HL-60 (cell line): Measurements from ENCODE around the gene ZNF547.
A peak's percentile ranks its signal among the peaks of the same experiment; 100 is the strongest.

Source experiments
- DNase-seq, 2 experiments: peaks; one replicate each; pipeline ENCODE4 v3.0.0-alpha.2; 2010 to 2020; ENCODE audit warnings: low read depth in 1 of 2, low spot score in 1 of 2
- H3K27ac ChIP-seq: fragments of 250-450 bp; sonication (Bioruptor Pico); replicated peaks from 2 replicates; pipeline ENCODE4 v1.5.1; 2020; ENCODE audit warnings: mild to moderate bottlenecking, moderate library complexity
- H3K27me3 ChIP-seq: fragments of 250-450 bp; sonication (Bioruptor Pico); 2 replicates; pipeline ENCODE4 v1.5.1; 2021; ENCODE audit warnings: mild to moderate bottlenecking, moderate library complexity; ENCODE audit not compliant: insufficient read depth, poor library complexity, severe bottlenecking
- H3K4me3 ChIP-seq: replicated peaks from 2 replicates; pipeline ENCODE4 v1.5.1; 2011; ENCODE audit warnings: mild to moderate bottlenecking, control low read depth, low read length; ENCODE audit not compliant: insufficient read depth
- GABPA ChIP-seq: IDR thresholded peaks from 2 replicates; pipeline ENCODE4 v1.6.1; 2012; ENCODE audit warnings: low read depth
- POLR2AphosphoS5 ChIP-seq: IDR thresholded peaks from 2 replicates; pipeline ENCODE4 v1.6.1; 2012; ENCODE audit warnings: low read depth
- SPI1 ChIP-seq: IDR thresholded peaks from 2 replicates; pipeline ENCODE4 v1.6.1; 2012; ENCODE audit warnings: low read depth, mild to moderate bottlenecking, borderline replicate concordance
- TF ChIP-seq, protein P1 (sequence below): IDR thresholded peaks from 2 replicates; pipeline ENCODE4 v1.6.1; 2012; ENCODE audit warnings: low read depth; ENCODE audit not compliant: insufficient replicate concordance
- TF ChIP-seq, protein P2 (sequence below): IDR thresholded peaks from one replicate; pipeline ENCODE4 v1.5.1; 2011; ENCODE audit warnings: low read length, control low read depth, inconsistent platforms; ENCODE audit not compliant: insufficient read depth

ZNF547 gene

DNA sequence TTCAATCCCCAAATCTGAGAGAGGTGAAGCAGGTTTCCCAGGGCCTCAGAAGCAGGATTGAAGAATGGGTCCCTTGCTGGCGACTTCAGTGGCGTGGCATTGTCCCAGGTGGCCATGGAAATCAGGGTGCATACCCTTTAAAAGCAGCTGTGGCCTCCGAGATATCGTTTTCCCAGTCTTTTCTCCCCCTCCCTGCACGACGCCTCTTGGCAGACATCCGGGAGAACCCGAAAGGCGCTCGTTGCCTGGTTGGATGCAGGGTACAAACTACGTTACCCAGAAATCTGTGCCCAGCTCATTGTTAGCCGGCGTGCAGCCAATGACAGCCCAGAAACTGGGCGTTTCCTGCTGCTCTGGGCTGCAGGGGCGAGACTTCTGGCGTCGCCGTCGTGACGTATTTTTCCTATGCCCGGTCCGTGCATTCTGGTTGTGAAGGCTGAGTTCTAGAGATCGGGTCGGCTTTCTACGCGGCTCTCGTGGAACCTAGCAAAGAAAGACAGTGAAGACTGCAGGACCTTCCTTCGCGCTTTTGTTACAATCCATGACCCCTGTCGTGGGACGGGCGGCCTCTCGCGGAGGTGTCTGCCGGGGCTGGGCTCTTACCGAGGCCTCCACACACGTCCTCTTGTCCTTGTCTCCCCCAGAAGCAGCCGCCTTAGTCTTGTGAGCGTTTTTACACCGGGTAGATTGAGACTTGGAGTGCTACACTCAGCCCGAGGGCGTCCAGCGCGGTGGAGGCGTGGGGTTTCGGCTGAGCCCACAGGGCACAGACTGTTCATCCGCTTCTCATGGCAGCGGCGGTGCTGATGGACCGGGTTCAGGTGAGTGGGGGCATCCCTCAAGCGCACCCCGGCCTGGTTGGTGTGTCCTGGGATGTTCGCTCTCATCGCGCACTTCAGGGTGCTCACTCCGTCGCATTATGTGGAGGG lies 12.2 kb upstream of the ZNF547 start, which contains the start of gene ZNF304:
Gene ZNF304 (plus strand): TSS at position 395 of the 929 bp plus-strand sequence. CDS start 394 bp downstream, at position 789.
- H3K27ac ChIP-seq, result peak within 1 kb of the TSS; percentile 73
- H3K27me3 ChIP-seq, result no peaks in the 10 kb centered on the region
- DNase-seq, result peak; percentile 90 to 95
- peak within 1 kb of the TSS; percentile 95 for H3K4me3 ChIP-seq
- TF ChIP-seq SPI1, result no peak
- TF ChIP-seq, protein P1, sequence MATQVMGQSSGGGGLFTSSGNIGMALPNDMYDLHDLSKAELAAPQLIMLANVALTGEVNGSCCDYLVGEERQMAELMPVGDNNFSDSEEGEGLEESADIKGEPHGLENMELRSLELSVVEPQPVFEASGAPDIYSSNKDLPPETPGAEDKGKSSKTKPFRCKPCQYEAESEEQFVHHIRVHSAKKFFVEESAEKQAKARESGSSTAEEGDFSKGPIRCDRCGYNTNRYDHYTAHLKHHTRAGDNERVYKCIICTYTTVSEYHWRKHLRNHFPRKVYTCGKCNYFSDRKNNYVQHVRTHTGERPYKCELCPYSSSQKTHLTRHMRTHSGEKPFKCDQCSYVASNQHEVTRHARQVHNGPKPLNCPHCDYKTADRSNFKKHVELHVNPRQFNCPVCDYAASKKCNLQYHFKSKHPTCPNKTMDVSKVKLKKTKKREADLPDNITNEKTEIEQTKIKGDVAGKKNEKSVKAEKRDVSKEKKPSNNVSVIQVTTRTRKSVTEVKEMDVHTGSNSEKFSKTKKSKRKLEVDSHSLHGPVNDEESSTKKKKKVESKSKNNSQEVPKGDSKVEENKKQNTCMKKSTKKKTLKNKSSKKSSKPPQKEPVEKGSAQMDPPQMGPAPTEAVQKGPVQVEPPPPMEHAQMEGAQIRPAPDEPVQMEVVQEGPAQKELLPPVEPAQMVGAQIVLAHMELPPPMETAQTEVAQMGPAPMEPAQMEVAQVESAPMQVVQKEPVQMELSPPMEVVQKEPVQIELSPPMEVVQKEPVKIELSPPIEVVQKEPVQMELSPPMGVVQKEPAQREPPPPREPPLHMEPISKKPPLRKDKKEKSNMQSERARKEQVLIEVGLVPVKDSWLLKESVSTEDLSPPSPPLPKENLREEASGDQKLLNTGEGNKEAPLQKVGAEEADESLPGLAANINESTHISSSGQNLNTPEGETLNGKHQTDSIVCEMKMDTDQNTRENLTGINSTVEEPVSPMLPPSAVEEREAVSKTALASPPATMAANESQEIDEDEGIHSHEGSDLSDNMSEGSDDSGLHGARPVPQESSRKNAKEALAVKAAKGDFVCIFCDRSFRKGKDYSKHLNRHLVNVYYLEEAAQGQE, result no peak
- TF ChIP-seq GABPA, result peak; percentile 27; the same call in 1 of the 2 replicates
- TF ChIP-seq POLR2AphosphoS5, result peak; percentile 53; the same call in 1 of the 2 replicates
- TF ChIP-seq, protein P2, sequence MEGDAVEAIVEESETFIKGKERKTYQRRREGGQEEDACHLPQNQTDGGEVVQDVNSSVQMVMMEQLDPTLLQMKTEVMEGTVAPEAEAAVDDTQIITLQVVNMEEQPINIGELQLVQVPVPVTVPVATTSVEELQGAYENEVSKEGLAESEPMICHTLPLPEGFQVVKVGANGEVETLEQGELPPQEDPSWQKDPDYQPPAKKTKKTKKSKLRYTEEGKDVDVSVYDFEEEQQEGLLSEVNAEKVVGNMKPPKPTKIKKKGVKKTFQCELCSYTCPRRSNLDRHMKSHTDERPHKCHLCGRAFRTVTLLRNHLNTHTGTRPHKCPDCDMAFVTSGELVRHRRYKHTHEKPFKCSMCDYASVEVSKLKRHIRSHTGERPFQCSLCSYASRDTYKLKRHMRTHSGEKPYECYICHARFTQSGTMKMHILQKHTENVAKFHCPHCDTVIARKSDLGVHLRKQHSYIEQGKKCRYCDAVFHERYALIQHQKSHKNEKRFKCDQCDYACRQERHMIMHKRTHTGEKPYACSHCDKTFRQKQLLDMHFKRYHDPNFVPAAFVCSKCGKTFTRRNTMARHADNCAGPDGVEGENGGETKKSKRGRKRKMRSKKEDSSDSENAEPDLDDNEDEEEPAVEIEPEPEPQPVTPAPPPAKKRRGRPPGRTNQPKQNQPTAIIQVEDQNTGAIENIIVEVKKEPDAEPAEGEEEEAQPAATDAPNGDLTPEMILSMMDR, result no peak

DNA sequence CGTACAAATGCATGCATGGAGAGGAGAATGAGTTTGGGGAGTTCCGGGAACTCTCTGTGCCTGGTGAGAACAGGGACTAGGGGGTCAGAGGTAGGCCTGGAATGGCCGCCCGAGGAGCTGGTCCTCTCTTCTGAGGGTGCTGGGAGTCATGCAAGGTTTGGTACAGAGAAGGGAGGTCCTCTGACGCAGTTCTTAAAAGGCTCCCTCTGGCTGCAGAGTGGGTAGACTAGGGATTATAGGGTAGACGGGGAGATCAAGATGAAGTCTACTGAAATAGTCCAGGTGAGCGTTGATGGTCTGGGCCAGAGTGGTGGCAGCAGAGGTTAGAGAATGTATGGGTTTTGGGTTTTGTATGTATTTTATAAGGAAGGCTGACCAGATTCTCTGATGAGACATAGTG lies 11.5 kb upstream of the ZNF547 start:
- Histone ChIP-seq H3K4me3 (peak overlapping the region; percentile 95), H3K27me3 (no peaks in the 10 kb centered on the region), H3K27ac (peak overlapping the region; percentile 73)
- DNase-seq, result no peak
- TF ChIP-seq GABPA, result no peak
- TF ChIP-seq, protein P2, result no peak
- TF ChIP-seq SPI1, result no peak
- TF ChIP-seq, protein P1, result no peak
- no peak for TF ChIP-seq POLR2AphosphoS5

DNA sequence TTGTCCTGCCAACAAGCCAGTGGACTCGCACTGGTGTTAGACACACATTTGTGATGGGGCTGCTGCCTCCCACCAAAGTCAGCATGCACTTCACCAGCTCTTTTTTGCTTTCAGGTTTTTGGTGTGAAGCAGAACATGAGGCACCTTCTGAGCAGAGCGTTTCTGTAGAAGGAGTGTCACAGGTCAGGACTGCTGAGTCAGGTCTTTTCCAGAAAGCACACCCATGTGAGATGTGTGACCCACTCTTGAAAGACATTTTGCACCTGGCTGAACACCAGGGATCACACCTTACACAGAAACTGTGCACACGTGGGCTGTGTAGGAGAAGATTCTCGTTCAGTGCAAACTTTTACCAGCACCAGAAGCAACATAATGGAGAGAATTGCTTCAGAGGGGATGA lies 7.4 kb upstream of the ZNF547 start:
- Histone ChIP-seq H3K4me3 (no peak overlapping the region), H3K27me3 (no peaks in the 10 kb centered on the region), H3K27ac (no peak overlapping the region)
- TF ChIP-seq, protein P2, result no peak
- TF ChIP-seq, protein P1, result no peak
- TF ChIP-seq POLR2AphosphoS5 (no peak), SPI1 (no peak)
- DNase-seq, result no peak
